Body of pancreas (tissue), 4 donors: ENCODE data around the gene NLGN2.

Experiments used
- CTCF ChIP-seq, 7 experiments: fragments of 450-650 bp in 4 of 7; fragments of 200-600 bp in 3 of 7; sonication (generic) in 3 of 7; IDR thresholded peaks; one replicate each; pipeline ENCODE4 v1.5.1; 2016 to 2019; ENCODE audit warnings: antibody characterized with exemption in 7 of 7
- POLR2A ChIP-seq, 3 donors: fragments of 450-650 bp; IDR thresholded peaks; one replicate each; pipeline ENCODE4 v1.6.1; 2016; ENCODE audit warnings: antibody characterized with exemption in 3 of 3, mild to moderate bottlenecking in 2 of 3

GRCh38 chr17:7403977-7404736 lies 3.5 kb upstream of the NLGN2 start, which contains the start of gene TMEM256:
- TF ChIP-seq CTCF (IDR thresholded peaks at IDR 0.05) (peak in 2 of 7 experiments; percentile 24 to 25), POLR2A (IDR thresholded peaks at IDR 0.05) (peak; percentile 95 to 98 (median 98))
